Left kidney (tissue), 2 donors: Measurements from ENCODE around the gene MARCHF6. TPM values are rescaled to one million over a fixed set of nuclear protein-coding genes. Genes with fewer than 3 reads are reported as not detected.
A peak's percentile ranks its signal among the peaks of the same experiment; 100 is the strongest.

ENCODE experiments used
- DNase-seq: peaks from one replicate; pipeline ENCODE4 v3.0.0-alpha.2; 2013
- polyA plus RNA-seq: library from polyadenylated mRNA; unstranded; fragments of 120-200 nt; gene quantifications from one replicate; pipeline ENCODE4 v1.2.1, GENCODE V29; 2013; ENCODE audit not compliant: insufficient read length

MARCHF6 gene
- polyA plus RNA-seq, 1 donor, result 242 TPM

DNA sequence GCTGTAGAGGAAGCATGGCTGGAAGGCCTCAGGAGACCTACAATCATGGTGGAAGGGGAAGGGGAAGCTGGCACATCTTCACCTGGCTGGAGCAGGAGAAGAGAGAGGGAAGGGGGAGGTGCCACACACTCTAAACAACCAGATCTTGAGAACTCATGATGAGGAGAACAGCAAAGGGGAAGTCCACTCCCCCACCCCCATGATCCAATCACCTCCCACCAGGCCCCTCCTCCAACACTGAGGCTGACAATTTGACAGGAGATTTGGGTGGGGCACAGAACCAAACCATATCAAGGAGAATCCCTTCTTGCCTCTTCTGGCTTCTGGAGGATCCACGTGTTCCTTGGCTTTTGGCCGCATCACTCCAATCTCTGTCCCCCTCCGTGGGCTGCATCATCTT, 32.7 kb upstream of the MARCHF6 start:
- no peak for DNase-seq

DNA sequence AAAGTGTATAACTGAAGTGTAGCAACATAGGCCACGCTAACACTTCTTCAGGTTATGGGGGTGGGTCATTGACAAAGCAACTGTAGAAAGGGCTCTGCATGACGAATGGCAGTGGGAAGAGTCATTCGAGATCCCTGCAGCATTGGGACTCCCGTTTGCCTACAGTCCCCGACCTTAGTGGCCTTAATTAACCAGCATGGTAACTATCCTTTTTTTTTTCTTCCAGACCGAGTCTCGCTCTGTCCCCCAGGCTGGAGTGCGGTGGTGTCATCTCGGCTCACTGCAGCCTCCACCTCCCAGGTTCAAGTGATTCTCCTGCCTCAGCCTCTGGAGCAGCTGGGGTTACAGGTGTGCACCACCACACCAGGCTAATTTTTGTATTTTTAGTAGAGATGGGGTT, 31.6 kb upstream of the MARCHF6 start:
- DNase-seq, result no peak

DNA sequence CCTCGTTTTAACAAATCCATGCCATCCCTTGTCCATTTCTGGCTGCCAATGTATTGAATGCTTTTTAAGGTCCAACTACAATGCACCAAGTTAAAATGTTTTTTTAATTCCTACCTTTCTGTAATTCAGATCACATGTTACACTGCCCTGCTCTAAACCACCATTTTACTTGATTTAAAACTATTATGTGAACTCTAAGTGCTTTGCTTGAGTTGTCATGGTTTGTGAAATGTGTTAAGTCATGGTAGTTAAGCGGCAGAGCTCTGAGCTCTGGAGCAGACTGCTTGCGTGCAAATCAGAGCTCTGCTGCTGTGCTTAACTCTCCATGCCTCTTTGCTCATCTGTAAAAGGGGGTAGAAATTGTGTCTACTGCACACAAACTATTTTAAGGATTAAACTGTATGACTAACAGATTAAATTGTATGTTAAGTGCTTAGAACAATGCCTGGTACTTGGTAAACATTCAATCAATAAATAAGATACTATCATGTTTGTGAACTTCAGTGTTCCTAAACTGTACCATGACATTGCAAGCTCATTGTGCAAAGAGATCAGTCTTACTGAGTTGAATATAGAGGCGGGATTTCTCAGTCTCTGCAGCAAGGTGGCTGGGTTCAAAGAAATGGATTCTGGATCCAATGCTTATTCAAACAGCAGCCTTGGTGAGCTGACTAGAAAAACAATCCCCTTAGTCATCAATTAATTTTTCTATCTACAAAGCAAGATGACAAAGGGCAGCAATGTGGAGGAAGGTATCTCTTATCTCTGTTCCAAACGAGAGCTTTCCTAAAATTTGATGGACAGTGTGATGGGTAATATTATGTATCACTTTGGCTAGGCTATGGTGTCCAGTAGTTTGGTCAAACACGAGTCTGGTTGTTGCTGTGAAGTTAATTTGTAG, 29.7 kb upstream of the MARCHF6 start:
- DNase-seq, result no peak

DNA sequence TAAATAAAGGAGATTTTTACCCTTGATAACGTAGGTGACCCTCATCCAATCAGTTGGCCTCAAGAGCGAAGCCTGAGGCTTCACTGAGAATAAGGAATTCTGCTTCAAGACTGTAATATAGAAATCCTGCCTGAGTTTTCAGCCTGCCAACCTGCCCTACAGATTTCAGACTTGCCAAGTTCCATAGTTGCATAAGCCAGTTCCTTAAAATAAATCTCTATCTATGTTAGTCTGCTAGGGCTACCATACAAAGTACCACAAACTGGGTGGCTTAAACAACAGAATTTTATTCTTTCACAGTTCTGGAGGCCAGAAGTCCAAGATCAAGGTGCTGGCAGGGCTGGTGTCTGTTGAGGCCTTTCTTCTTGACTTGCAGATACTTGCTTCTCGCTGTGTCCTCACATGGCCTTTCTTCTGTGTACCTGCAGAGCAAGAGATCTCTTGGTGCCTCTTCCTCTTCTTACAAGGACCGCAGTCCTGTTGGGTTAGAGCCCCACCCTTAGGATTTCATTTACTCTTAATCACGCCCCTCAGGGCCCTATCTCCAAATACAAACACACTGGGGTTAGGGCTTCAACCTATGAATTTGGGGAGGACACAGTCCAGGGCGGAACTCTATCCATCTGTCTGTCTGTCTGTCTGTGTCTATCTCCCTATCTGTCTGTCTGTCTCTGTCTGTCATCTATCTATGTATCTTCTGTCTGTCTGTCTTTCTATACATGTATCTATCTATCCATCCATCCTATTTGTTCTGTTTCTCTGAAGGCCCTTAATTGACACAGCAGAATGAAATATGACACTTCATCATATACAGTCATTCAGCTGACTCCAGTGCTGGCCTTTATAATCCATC, 28.8 kb upstream of the MARCHF6 start:
- no peak for DNase-seq

DNA sequence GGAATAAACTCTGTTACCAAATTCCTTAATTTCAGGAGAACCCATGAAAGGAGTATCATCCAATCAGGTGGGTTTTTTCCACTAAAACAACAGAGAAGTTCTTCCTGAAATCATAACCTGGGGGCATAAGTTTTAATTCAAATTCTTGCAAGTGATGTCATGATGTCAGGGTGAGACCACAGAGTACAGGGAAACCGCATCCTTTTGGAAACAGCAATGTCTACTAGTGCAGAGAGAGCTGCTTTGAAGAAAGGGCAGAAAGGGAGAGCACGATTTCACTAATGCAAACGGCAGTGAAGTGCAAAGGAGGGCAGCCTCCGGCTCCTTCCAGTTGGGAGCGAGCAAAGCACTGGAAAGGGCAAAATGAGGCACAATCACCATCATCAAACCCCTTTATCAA, 25.2 kb upstream of the MARCHF6 start:
- DNase-seq, result no peak

DNA sequence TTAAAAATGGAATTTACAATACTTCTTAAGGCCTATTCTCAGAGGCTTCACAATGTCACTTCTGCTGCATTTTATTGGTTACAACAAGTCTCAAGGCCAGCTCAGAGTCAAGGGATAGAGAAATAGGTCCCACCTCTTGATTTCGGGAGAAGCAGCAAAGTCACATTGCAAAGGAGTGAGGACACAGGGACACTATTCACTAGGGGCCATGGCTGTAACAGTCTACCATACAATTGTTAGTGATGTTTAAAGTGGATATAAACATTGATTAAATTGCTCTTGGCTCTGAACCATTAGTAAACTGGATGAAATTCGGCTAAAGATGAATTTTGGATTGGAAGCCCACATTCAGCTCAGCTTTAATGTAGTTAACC, 24.1 kb upstream of the MARCHF6 start:
- no peak for DNase-seq

DNA sequence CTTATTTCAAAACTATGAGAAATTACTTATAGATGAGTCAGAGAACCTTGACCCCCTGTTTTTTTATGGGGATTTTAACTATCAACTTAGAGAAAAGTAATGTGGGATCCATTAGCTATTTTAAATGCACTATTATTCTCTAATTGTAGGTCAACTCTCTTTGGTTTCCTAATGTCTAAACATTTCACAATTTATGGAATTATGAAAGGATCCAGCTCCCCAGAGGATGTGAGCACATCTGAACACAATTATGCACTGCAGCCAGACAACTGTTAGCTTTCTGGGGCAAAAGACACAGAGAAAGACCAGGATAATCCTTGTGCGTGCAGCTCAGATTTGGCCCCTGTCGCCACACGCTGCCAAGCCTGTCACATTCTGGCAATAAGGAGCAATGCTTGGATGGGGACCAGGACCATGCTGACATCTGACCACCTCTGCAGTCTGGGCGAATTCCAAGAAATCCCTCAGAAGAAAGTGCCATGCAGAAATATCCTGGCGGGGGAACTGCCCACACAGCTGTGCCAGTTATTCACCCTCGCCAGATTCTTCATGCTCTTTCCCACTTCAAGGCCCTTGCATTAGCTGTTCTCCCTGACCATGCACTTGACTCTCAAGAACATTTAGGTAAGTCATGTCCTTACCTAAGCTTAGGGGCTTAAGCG, 23.5 kb upstream of the MARCHF6 start:
- DNase-seq, result no peak

DNA sequence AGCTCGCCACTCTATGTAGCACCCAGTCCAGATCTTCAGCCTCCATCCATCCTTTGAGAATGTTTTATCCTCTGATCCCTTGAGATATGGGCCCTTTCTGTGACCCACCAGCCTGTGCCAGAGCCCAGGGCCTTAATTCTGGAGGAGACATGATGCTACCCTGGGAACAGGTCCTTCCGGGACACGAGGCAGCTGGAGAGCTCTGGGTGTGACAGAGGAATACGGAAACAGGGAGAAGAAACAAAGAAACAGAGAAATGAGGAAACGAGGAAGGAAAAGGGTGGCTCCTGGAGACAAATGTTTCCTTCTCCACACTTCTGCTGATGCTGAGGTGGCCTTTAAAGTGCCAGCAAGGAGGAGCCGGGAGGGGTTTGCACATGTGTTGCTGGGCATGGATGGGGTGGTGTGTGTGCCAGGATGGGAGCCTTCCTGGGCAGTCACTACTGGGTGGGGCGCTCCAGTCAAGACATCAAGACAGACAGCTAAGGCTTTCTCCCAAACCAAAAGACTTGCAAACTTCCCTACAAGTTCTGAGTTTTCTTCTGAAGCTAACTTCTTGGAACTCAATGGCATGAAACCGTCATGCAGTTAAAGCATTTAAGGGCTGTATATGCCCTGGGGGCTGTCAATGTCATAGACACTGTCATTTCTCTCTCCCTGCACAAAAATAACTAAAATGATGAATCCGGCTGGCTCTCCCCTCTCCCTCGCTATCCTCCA, 22.8 kb upstream of the MARCHF6 start:
- DNase-seq, result no peak

DNA sequence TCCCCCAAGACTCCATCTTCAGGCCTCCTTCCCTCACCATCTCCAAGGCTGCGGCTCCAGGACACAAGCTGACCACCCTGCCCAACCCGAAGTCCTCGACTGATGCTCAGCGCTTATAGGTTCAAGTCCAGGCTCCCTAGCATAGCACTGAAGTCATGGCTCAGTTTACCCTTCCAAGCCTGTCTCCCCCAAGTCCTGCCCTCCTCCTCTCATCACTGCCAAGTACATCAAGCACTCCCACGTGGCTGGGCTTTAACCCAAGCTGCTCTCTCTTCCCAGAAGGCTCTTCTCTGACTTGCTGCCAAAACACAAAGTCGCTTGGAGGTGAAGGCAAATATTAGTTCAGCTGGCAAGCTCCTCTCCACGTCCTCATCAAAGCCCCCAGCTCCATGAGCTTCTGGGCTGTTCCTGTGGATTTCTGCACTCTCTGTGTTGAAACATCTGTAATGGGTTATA, 22.1 kb upstream of the MARCHF6 start:
- peak; percentile 74 for DNase-seq

DNA sequence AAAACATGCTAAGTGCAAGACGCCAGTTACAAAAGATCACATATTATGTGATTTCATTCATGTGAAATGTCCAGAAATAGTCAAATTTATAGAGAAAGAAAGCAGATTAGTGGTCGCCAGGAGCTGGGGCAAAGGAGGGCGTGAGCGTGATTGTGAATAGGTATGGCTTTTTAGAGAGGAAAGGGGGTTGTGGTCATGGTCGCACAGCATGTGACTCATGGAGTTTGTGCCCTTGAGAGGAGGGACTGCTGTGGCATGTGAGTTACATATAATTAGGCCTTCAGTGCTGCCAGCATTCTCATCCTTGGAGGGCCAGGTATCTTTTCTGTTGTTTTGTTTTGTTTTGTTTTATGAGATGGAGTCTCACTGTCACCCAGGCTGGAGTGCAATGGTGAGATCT, 21.2 kb upstream of the MARCHF6 start:
- DNase-seq, result no peak

DNA sequence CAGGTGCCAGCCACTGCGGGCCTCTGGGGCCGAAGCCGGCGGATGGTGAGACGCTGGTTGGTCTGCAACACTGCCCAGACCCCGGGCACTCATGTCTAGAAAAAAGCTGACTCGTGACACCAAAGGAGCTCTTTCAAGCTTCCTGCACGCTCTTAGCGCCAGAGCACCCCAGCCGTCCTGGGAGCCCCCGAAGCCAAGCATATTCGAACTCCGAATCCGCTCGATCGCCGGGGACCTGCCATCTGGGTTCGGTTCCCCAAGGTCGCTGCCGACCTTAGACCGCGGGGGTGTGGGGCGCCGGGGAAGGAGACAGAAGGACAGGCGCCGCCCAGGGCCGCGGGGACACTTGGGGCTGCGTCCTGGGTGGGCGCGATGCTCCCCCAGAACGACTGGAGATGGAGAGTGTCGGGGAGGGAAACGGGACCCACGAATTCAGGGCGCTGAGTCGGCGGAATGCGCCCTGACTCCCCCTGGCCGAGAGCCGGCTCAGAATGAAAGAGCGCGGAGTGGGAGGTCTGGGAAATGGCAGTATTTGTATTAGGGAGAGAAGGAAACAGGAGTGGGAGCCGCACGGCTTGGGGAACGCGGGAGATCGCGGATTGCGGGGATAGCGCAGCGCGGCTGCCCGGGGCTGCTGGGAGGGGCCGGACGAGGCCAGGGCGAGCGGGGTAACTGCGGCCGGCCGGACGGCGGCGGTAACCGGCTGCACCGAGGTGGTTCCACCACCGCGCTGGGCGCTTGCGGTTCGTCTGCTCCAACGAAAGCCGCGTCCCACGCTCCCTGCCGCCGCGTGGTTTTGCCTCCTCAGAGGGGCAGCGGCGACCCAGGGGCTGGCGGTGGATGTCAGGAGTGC, 20.1 kb upstream of the MARCHF6 start:
- no peak for DNase-seq

DNA sequence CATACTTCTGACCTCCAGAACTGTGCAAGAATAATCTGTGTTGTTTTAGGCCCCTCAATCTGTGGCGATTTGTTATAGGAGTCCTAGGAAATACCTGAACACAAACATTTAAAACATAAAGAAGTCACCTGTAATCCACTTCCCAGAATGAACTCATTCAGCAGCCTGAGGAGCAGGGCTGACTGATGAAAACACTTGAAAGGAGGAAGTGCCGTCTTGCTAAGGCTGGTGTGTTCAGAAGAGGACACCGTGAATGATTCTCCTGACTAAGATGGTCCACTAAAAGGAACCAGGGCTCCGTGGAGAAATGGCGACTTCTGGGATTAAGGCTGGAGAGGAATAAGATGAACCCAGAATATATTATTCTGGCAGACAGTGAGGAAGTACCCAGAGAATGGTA, 18.7 kb upstream of the MARCHF6 start:
- DNase-seq, result no peak

DNA sequence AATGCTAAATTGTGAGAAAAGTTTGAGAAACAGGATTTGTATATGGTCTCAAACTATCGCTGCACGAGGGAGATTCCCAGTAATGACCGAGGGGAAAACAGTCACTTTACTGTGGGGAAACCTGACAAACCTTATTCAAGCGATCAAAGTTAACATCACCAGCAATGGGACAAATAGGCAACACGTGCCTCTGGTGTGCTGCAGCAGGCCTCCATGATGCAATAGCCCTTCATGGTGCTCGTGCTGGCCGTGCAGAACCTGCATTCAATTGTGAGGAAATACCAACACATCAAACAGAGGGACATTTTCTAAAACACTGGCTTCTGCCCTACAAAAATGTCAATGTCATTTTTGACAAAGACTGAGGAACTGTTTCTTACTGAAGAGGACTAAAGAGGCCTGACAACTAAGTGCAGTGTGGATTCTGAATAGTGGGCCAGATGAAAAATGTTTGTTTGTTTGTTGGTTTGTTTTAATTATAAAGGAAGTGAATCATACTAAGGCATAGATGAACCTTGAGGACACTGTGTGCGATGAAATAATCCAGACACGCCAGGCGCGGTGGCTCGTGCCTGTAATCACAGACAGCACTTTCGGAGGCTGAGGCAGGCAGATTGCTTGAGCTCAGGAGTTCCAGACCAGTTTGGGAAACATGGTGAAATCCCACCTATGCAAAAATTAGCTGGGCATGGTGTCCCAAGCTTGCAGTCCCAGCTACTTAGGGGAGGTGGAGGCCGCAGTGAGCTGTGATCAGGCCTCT, 17.6 kb upstream of the MARCHF6 start:
- DNase-seq, result no peak

DNA sequence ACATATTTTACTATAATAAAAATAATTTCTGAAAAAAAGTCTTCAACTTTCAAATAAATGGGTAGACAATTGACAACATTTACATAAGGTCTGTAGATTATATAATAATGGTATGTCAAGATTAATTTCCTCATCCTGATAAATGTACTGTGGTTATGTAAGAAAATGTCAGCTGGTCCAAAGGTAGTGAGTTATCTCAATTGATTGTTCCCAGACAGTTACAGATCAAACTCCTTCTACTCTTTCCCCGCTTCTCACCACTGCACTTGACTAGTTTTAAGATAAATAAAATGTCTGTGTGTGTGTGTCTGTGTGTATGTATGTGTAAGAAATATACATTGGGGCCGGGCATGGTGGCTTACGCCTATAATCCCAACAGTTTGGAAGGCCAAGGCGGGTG, 16.4 kb upstream of the MARCHF6 start:
- DNase-seq, result no peak

DNA sequence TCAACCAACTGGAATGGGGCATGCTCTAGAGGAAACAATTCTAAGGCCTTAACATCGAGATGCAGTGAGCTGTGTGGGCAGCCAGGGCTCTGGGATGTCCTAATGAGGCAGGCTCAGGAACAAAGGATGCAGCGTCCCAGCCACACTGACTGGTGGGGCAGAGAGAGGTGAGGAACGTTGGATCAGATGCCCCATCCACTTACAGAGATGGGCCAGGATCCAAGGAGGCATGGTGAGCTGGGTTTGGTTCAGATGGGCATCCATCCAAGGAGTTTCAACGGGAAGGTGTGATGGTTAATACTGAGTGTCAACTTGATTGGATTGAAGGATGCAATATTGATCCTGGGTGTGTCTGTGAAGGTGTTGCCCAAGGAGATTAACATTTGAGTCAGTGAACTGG, 15.5 kb upstream of the MARCHF6 start:
- no peak for DNase-seq

DNA sequence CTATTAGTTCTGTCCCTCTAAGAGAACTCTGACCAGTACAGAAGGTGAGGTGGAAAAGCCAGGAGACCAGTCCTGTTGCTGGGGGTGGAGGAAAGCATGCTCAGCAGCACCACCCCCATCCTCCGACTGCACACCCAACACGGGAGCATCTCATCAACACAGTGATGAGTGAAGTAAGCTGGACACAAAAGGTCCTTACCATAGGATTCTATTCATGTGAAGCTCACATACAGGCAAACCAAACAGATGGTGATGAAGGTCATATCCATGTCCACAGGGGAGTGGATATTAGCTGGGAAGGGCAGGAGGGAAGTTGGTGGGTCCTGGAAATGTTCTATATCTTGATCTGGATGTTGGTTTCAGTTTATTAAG, 14.8 kb upstream of the MARCHF6 start:
- no peak for DNase-seq

DNA sequence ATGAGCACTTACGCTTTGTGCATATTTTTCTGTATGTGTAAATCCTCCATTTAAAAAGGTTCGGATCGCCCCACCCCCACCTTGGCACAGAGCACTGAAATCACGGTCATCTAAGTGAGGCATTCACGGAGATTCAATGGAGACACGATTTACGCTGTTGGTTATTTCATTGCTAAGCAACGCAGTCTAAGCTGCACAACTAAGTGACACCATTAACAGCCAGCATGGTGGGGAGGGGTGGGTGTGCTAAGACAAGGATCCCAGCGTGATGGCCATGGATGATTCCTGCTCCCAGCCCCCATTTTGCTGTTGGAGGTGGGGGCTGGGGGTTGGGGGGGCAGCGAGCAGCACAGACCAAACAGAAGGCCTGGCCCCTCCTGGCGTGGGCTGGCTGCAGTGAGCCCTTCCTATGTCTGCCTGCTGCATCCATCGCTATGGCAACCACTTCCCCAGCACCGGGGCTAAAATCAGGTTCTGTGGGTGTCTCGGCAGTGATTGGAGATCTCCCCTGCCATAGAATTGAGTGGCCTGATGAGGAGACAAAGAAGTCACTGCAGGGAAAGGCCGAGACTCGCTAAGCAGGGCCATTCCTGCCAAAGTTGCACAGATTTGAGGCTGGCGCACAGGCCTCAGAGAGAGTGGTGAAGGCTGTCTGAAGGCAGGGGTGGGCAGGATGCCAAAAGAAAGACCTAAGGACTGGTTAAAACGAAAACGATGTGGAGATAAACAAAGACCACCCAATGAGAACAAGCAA, 14.3 kb upstream of the MARCHF6 start:
- no peak for DNase-seq

DNA sequence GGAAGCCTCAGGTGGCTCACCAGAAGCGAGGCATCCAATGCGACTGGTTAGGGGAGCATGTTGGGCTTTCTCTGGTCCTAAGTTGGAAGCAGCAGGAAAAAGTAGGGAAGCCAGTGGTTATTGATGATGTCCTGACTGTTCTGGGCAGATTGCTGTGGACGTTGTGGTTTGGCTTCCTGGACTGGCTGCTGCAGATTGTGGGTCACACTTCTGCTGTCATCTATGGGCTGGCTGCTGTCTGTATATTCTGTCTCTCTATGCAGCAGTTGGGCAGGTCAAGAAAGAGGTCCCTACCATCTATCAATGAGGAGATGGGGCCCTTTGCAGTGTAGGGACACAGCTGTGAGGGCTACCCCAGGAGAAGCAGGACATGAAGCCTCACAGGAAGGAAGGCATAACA, 13.5 kb upstream of the MARCHF6 start:
- no peak for DNase-seq

DNA sequence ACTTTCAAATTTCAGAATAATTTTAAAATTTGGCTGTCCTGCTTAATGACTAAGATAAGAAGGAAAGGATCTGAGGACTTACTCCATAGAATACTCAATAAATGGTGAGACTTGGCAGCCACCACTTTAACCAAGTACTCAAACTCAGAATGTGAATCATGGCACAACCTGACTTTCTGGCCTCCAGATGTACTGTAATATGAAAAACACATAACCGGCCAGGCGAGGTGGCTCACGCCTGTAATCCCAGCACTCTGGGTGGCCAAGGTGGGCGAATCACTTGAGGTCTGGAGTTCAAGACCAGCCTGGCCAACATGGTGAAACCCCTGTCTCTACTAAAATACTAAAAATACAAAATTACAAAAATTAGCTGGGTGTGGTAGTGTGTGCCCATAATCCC, 10.0 kb upstream of the MARCHF6 start:
- no peak for DNase-seq
